ENCODE measurements around the gene BRCA2.

BRCA2 gene

GRCh38 chr13:32277839-32278238 lies 37.5 kb upstream of the BRCA2 start:
- DNase-seq (ENCODE audit: extremely low read depth, low read depth): no peak
- no peak for TF ChIP-seq CTCF (IDR thresholded peaks at IDR 0.05; ENCODE audit: low read depth, low read length)

DNA sequence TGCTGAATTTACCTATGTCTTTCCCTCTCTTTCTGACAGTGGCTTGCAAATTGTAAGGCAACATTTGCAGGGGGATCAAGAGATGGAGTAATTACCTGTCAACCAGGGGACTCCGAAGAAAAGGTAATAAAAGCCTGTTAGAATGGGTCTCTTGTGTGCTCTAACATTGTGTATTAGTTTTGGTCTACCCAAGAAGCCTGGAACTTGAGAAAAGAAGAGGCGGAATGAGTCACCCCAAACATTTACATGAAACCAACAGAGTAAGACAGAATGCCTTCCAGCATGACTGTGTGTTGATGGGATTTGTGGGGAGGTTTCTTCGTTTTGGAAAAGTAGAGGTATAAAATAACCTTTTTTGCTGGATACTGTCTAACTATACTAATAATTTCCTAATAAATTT lies 36.9 kb upstream of the BRCA2 start:
- DNase-seq (ENCODE audit: extremely low read depth, low read depth): no peak
- no peak for TF ChIP-seq CTCF (IDR thresholded peaks at IDR 0.05; ENCODE audit: low read depth, low read length)

- TF ChIP-seq CTCF (IDR thresholded peaks at IDR 0.05; ENCODE audit: low read depth, low read length): no peak
- no peak for DNase-seq (ENCODE audit: extremely low read depth, low read depth)
Measured at GRCh38 chr13:32281096-32281495, 34.2 kb upstream of the BRCA2 start.

GRCh38 chr13:32282096-32282711 lies 33.1 kb upstream of the BRCA2 start:
- no peak for DNase-seq (ENCODE audit: extremely low read depth, low read depth)
- TF ChIP-seq CTCF (IDR thresholded peaks at IDR 0.05; ENCODE audit: low read depth, low read length): no peak

DNA sequence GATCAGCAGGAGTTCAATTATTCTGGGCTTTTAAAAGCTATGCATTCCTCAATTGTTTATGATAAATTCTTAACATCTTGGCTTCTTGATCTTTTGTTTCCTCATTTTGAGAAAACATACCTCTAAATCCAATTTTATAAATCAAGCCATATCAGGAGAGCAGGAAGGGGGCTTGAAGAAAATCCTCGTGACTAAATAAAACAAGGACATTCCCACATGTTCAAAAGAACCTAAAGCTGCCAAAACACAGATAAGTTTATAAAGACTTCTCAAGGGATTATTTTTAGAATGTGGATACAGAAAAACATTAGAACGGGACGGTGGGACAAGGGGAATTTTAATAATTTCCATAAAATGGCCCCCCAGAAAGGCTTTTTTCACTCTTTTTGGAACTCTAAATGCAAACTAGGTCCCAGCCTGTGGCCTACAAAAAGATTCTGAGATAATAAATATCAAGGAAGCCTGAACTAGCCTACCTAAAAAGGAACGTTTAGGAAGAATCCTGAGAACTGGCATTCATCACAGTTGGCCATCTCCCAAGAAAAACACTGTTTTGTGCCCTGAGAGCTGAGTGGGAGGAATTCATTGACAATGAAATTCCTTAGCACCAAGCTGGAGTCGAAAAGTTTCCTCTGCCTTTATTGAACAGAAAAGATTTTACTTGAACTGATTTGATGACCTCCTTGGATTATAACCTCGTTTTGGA lies 30.2 kb upstream of the BRCA2 start:
- no peak for TF ChIP-seq CTCF (IDR thresholded peaks at IDR 0.05; ENCODE audit: low read depth, low read length)

DNA sequence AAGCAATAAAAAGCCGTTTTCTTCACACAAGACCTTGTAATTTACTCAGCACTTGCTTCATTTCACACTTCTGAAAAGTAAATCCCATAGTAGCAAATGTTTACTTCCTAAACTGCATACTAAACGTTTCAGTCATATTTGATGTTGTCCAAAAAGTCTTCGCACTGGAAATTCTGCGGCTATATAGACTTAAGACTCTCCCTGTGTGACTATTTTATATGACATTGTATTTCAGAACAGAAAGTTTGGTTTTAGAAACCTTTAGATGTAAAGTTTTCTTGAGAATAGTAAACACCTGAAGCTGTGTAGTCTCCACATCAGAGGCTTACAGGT lies 29.7 kb upstream of the BRCA2 start:
- DNase-seq (ENCODE audit: extremely low read depth, low read depth): no peak
- no peak for TF ChIP-seq CTCF (IDR thresholded peaks at IDR 0.05; ENCODE audit: low read depth, low read length)

More for the DNA sequence above, 30.2 kb upstream of the BRCA2 start:
- DNase-seq (ENCODE audit: extremely low read depth, low read depth): no peak

- no peak for TF ChIP-seq CTCF (IDR thresholded peaks at IDR 0.05; ENCODE audit: low read depth, low read length)
- no peak for DNase-seq (ENCODE audit: extremely low read depth, low read depth)
Measured at GRCh38 chr13:32297206-32297605, 18.1 kb upstream of the BRCA2 start.

Measured in AG09319 (cell line).